HG03457 (cell line): ENCODE results near the gene C19orf25.
"Not testable (repeated sequence)": the region's sequence is repeated elsewhere in the genome, so short reads cannot be mapped to it uniquely, and the experiment has no call there.

ENCODE experiments used
- ATAC-seq: cut with Tn5 transposase; IDR thresholded peaks from one replicate; pipeline ENCODE4 v1.9.1; 2021; ENCODE audit warnings: moderate number of reproducible peaks; ENCODE audit not compliant: unreplicated experiment

Gene C19orf25

GRCh38 chr19:1449467-1450442, 29.3 kb downstream of the C19orf25 start, which contains the start of gene APC2:
TSS of gene APC2 (plus strand) at chr19:1450121. CDS start at chr19:1453002, 2,881 bp downstream.
- no peak for ATAC-seq

DNA sequence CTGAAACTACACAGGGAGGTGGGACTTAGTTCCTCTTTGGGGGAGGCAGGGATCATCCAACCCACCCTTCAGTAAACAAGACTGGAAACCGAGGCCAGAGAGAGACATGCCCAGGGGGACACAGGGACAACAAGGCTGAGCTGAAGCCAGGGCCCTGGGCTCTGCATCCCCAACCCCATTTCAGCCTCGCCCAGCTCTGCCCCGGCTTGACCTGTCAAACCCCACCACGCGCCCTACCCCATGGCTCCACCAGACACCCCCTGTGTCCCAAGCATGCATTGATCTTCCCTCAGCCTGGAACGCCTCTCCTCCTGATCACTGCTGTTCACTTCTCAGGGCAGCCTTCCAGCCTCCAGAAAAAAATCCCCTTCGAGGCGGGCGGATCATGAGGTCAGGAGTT, 31.1 kb downstream of the C19orf25 start:
- ATAC-seq = no peak

DNA sequence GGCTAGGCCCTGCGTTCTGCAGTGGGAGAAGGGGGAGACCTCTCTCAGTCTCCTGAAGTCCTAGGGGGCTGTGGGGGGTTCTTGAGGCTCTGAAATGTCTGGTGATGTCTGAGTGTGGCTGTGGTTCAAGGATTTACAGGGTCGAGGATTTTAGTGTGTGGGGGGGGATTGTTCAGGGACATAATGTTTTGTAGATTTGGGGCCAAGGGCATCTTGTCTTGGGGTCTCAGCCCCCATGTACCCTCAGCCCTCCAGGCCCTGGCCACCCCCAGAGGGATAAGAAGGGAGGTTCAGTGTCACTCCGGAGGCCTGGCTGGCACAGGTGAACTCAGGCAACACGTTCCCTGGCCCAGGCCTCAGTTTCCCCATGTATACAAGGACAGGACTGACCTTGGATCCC, 31.5 kb downstream of the C19orf25 start:
- ATAC-seq = no peak

DNA sequence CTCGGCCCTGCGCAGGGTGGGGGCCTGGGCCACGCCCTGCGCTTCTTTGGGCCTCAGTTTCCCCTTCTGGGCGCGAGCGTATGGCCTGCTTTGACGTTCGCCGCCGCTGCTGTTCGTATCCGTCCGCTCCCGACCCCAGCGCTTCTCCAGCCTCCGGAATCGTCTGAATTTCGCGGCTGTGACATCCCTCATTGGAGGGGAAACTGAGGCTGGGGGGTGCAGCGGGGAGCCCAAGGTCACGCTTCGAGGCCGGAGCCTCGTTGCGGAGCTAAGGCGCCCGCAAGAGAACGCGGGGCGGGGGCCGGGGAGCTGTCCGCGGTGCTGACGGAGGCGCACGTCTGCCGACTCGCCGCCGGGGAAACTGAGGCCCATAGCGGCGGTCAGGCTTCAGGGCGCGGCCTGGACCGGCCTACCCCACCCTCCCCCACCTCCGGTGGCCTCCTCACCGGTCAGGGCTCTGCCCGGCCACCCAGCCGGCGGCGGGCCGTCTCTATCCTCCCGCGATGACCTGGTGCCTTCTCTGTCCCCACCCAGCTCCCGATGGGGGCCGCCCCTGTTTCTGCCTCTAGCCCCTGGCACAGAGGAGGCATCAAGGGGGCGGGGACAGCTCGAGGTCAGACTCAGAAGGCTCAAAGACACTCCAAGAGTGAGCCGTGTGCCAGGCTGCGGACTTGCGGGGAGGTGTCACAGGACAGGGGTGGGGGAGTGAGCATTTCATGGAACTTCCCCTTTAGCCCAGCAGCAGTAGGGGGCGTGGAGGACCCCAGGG, 32.1 kb downstream of the C19orf25 start:
- no peak for ATAC-seq

DNA sequence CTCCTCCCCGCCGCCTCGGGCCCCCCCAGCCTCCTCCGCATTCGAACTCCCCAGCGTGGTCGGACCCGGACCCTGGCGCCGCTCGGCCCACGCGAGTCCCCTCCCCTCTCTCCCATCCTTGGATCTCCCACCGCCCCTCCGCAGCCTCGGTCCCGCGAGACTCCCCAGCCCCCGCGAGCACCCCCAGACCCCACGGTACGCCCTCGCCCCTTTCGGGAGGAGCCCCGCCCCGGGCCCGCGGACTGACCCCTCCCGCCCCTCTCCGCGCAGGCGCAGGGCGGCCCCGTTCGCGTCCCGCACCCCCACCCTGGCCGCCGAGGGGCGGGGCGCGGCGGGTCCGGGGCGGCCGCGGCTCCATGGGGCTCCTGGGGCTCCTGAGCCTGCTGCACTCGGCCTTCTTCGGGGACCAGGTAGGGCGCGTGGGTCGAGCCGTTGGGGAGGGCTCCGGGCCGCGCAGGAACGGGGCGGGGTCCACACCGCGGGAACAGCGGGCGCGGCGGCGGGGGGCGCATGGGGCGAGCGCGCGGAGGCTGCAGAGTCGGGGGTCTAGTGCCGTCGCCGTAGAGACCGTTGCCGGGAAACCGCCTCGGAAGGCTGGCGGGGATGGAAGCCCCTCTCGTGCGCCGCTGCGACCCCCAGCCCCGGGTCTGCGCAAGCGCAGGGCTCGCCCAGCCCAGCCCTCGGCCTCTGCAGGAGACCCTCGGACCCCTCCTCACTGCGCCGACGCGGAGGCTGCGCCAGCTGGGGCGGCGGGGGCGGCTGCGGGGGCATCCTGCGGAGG, 32.9 kb downstream of the C19orf25 start:
- no peak for ATAC-seq

DNA sequence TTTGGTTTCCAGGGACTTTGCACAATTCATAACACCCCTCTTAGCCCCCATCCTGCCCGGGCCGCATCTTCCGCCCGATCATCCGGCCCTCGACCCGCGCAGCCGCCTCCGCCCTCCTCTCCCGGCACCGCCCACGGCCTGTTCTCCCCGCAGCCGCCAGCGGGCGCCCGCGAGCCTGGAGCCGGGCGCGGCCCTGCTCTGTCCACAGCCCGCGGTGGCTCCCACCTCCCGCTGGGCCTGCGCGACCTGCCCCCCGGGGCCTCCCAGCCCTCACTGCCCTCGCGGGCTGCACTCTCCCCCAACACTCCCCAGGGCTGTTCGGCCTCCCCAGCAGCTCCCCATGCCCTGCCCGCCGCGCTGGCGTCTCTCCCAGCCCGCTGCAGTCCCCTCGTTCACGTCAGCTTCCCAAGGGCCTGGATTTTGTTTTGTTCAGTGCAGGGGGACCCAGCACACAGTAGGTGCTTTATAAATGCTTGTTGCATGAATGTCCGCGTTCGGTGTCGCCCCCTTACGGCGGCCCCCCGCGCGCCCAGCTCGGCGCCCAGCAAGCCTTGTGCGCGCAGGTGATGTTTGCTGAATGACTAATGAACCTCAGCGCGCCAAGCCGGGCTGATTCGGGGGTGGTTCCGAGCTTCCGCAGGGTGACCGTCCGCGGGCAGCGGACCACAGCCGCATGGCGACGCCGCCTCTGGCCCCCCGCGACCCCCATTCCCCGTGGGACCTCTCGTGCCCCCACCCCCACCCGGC, 33.7 kb downstream of the C19orf25 start:
- no peak for ATAC-seq

DNA sequence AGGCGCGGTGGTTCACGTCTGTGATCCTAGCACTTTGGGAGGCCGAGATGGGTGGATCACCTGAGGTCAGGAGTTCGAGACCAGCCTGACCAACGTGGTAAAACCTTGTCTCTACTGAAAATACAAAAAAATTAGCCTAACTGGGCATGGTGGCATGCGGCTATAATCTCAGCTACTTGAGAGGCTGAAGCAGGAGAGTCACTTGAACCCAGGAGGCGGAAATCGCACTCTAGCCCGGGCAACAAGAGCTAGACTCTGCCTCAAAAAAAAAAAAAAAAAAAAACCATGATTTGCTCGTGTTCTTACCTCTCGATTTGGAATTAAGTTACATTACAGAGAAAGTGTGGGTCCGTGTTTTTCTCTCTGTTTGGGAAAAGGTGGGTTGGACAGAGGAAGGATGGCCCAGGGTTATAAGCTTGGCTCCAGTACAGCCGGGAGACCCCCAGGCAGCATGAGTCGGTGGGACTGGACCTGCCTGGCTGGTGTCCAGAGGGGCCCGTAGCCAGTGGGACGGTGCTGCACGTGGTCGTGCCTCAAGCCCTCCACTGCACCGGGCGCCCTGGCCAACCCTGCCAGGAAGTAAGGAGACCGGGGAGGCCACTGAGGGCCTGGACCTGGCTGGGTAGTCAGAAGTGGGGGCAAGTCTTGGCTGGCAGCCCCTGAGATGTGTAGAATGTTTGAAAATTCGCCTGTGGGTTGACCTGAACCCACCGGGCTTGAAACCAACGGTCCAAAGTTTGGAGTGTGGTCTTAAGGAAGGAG, 37.2 kb downstream of the C19orf25 start:
- ATAC-seq = no peak

DNA sequence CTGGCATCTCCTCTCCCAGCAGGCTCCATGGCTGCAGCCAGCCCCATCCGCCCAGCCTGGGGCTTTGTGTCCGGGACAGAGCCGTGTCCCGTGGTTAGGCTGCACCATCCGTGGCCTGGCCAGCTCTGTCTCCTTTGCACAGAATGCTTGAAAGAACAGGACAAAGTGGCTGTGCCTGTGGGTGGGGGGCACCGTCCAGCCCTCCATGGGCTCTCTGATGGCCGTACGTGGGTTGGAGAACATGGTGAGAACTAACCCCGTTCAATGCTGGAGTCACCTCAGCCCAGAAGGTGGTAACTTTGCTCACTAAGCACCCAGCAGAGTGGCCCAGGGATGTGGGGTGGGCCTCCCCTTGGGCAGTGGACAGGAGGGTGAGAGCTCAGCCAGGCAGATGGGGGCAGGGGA, 38.0 kb downstream of the C19orf25 start:
- no peak for ATAC-seq

- no peak for ATAC-seq
Observed at GRCh38 chr19:1440418-1440801, 38.6 kb downstream of the C19orf25 start.

DNA sequence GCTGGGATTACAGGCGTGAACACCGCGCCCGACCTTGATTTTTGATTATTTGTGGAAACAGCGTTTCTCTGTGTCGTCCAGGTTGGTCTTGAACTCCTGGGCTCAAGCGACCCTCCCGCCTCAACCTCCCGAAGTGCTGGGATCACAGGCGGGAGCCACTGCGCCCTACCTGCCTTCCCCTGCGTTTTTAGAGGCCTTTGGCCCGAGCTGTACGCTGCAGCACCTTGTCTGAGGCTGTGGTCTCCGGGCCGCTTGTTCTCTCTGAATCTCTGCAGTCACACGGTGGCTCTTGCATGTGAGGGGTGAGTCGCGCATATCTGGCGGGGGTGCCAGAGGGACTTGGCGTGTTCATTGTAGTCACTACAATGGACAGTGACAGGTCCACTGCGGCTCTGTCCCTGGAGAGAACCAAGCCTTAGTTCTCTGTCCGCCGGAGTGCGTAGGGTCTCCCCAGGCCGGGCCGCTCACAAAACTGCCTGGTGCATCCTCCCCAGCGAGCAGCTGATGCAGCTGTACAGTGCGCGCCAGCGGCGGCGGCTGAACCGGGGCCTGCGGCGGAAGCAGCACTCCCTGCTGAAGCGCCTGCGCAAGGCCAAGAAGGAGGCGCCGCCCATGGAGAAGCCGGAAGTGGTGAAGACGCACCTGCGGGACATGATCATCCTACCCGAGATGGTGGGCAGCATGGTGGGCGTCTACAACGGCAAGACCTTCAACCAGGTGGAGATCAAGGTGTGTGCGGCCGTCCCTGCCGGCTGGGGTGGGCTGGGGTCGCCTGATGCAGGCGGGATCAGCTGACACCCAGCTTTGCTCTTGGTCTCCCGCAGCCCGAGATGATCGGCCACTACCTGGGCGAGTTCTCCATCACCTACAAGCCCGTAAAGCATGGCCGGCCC, 39.2 kb downstream of the C19orf25 start:
- ATAC-seq = not testable (repeated sequence)

DNA sequence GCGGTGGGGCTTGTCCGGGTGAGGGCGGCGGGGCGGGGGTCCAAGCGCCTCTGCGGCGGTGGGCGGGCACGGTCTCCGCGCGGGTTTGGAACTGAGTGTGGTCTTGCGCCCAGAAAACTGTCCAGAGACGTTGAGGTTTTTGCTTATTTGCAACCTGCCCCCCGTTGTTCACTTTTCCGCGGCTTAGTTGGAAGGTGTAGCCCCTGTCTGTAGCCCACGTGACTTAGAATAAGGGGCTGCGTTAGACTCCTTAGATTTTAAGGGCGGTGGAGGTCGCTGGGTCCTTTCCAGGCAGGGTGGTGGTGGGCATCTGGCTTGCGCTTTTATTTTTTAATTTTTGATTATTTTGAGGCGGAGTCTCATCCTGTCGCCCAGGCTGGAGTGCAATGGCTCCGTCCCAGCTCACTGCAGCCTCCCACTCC, 40.1 kb downstream of the C19orf25 start:
- no peak for ATAC-seq

DNA sequence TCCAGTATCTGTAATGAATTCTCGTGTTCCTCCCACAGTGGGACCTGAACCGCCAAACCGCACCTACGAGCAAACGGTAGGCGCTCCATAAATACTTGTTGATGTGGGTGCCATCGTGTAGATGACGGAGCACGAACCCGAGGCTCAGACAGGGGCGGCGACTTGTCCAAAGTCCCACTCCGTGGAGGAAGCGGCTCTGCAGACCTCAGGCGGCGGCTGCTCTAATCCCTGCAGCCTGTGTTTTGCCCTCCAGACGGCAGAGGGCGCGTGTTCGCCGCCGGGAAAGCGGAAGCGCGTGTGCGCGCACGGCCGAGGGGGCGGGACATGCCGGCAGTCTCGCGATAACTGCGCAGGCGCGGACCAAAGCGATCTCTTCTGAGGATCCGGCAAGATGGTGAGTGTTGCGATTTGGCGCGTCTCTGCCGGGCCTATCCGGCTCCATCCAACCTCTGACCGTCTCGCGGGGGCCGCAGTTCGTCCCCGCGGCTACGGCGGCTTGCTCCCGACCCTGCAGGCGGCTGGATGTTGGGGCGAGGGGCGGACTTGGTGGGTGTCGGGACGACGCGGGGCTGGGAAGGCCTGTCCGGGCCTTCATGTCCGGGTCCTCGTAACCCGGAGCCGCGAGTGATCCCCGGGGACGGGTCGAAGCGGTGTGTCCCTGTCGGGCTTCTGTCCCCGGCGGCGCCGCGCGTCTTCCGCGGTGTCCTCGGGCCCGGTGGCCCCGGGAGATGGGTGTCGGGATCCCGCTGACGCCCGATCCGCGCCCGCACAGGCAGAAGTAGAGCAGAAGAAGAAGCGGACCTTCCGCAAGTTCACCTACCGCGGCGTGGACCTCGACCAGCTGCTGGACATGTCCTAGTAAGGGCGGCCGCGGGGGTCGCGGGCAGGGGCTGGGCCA, 40.7 kb downstream of the C19orf25 start, which contains the start of gene RPS15:
Gene RPS15 (plus strand): TSS at position 362 of the 898 bp plus-strand sequence. CDS start 30 bp downstream, at position 392.
- peak; percentile 72 for ATAC-seq

DNA sequence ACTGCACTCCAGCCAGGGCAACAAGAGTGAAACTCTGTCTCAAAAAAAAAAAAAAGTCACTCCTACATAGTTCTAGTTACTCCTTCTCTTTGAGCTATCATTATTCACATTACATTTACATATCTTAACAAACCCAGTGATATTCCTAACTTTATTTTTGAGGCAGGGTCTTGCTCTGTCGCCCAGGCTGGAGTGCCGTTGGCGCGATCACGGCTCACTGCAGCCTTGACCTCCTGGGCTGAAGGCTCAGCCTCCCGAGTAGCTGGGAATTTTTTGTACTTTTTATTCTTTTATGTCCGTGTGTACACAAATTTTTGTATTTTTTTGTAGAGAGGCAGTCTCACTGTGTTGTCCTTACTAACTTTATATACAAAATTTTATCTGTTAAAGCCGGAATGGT, 41.4 kb downstream of the C19orf25 start:
- no peak for ATAC-seq

GRCh38 chr19:1435378-1435989, 43.5 kb downstream of the C19orf25 start:
- no peak for ATAC-seq

DNA sequence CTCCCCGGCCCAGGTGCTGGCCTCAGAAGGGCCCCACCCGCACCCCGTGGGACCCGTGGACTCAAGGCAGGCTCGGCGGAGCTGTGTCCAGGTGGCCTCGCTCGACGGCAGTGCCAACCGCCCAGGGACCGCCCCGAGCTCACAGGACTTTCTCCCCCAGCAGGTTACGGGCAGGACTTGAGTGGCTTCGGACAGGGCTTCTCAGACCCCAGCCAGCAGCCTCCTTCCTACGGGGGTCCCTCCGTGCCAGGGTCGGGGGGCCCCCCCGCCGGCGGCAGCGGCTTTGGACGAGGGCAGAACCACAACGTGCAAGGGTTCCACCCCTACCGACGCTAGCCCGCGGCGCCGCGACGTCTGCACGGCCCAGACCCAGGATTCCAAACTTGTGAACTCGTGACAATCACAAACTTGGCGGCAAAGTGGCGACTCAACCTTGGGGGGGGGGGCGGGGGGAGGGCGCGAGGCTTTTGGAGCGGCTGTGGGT, 44.4 kb downstream of the C19orf25 start:
- ATAC-seq = no peak

GRCh38 chr19:1434040-1434366, 45.0 kb downstream of the C19orf25 start:
- no peak for ATAC-seq
